ENCODE results near the gene YTHDF1.

GRCh38 chr20:63148696-63149095 lies 67.2 kb downstream of the YTHDF1 start:
- no peak for TF ChIP-seq POLR2A (IDR thresholded peaks at IDR 0.05; ENCODE audit: extremely low read depth, insufficient read length)
- TF ChIP-seq CTCF (IDR thresholded peaks at IDR 0.05; ENCODE audit: low read depth, low read length): no peak

All from NB4 (cell line).